ENCODE data around the gene FAR2. TPM values are rescaled to one million over a fixed set of nuclear protein-coding genes. Genes with fewer than 3 reads are reported as not detected.
A peak's percentile ranks its signal among the peaks of the same experiment; 100 is the strongest.
"Not testable (repeated sequence)": the region's sequence is repeated elsewhere in the genome, so short reads cannot be mapped to it uniquely, and the experiment has no call there.

FAR2 gene
- total RNA-seq, 1 donor, result 10.5 TPM

DNA sequence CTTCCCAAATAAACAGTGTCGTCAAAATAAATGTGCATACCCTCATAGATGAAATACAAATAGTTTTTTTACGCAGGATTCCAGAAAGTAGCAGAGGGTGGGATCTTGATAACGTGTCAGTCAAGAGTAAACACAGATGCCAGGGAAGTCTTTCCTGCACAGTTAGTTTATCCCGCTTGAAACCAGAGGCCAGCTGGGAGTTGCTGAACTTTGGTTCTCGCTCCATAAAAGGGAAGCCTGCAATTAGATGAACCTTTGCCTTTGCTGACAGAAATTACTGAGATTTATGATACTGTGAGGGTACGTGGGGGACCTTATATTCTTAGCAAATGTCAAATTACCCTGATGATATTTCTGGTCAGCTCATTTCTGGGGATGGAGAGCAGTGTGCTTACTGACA lies 18.9 kb downstream of the FAR2 start:
- Histone ChIP-seq H3K4me2 (ENCODE audit: insufficient read depth, low read length) (no peak overlapping the region), H4K20me1 (ENCODE audit: insufficient read depth, low read length) (no peaks in the 10 kb centered on the region), H3K4me1 (ENCODE audit: insufficient read depth, low read length) (peaks cover 3% of the 10 kb centered on the region), H2AFZ (ENCODE audit: low read length) (no peak overlapping the region), H3K9me3 (ENCODE audit: low read depth, low read length) (no peaks in the 10 kb centered on the region), H3K36me3 (ENCODE audit: insufficient read depth, low read length) (no peaks in the 10 kb centered on the region), H3K27me3 (ENCODE audit: insufficient read depth, low read length) (no peaks in the 10 kb centered on the region), H3K79me2 (ENCODE audit: insufficient read depth, low read length) (no peaks in the 10 kb centered on the region), H3K27ac (ENCODE audit: low read depth, low read length) (no peak overlapping the region), H3K4me3 (ENCODE audit: insufficient read depth, low read length) (no peak overlapping the region)
- TF ChIP-seq, protein P1, sequence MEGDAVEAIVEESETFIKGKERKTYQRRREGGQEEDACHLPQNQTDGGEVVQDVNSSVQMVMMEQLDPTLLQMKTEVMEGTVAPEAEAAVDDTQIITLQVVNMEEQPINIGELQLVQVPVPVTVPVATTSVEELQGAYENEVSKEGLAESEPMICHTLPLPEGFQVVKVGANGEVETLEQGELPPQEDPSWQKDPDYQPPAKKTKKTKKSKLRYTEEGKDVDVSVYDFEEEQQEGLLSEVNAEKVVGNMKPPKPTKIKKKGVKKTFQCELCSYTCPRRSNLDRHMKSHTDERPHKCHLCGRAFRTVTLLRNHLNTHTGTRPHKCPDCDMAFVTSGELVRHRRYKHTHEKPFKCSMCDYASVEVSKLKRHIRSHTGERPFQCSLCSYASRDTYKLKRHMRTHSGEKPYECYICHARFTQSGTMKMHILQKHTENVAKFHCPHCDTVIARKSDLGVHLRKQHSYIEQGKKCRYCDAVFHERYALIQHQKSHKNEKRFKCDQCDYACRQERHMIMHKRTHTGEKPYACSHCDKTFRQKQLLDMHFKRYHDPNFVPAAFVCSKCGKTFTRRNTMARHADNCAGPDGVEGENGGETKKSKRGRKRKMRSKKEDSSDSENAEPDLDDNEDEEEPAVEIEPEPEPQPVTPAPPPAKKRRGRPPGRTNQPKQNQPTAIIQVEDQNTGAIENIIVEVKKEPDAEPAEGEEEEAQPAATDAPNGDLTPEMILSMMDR (IDR thresholded peaks at IDR 0.05; ENCODE audit: extremely low read depth, low read depth, low read length), result no peak
- DNase-seq (ENCODE audit: insufficient read length, low spot score, missing footprints), result no peak

DNA sequence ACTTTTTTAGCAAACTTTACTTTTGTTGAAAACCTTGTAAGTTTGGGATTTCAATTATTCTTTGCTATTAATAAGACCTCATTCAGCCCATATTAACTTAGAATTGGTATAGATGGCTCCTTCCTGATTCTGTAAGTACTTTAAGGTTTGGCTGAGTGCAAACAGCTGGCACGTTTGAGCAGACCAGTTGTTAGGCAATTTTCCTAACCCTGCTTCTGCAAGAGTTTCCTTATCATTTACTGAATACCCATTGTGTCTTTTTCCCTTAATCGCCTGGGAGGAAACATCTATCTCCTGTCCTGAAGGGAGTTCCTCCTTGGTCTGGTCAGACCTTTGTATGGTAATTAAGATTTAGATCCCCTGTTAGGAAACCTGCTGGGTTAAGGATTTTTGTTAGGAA lies 20.9 kb downstream of the FAR2 start:
- not testable (repeated sequence) for H3K4me3 ChIP-seq (ENCODE audit: insufficient read depth, low read length); H3K36me3 ChIP-seq (ENCODE audit: insufficient read depth, low read length); H4K20me1 ChIP-seq (ENCODE audit: insufficient read depth, low read length); H3K4me1 ChIP-seq (ENCODE audit: insufficient read depth, low read length); H2AFZ ChIP-seq (ENCODE audit: low read length); H3K27me3 ChIP-seq (ENCODE audit: insufficient read depth, low read length); H3K27ac ChIP-seq (ENCODE audit: low read depth, low read length); H3K79me2 ChIP-seq (ENCODE audit: insufficient read depth, low read length); H3K4me2 ChIP-seq (ENCODE audit: insufficient read depth, low read length); H3K9me3 ChIP-seq (ENCODE audit: low read depth, low read length); DNase-seq (ENCODE audit: insufficient read length, low spot score, missing footprints)

DNA sequence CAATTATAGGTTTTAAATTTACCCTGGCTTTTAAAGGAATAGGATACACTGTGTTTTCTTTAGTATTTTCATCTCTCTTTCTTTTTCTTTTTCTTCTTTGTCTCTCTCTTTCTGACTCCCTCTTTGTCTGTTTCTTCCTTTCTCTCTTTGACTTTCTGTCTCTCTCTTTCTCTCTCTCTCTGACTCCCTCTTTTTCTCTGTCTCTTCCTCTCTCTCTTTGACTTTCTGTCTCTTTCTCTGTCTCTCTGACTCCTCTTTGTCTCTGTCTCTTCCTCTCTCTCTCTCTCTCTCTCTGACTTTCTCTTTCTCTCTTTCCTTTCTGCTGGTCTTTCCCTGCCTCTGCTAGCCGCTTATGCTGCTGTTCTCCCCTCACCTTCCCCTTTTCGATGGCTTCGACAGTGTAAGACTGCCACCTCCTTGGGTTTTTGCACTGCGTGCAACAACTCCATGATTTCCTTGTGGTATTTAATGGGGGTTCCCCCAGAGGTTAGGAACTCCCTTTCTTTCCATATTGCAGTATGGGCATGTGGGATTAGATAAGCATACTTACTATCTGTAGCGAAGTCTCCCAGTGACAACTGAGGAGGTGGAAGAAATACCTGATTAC lies 21.5 kb downstream of the FAR2 start:
- H3K9me3 ChIP-seq (ENCODE audit: low read depth, low read length); H4K20me1 ChIP-seq (ENCODE audit: insufficient read depth, low read length); H3K4me2 ChIP-seq (ENCODE audit: insufficient read depth, low read length); H3K4me1 ChIP-seq (ENCODE audit: insufficient read depth, low read length); H3K27me3 ChIP-seq (ENCODE audit: insufficient read depth, low read length); H2AFZ ChIP-seq (ENCODE audit: low read length); H3K4me3 ChIP-seq (ENCODE audit: insufficient read depth, low read length); DNase-seq (ENCODE audit: insufficient read length, low spot score, missing footprints); H3K36me3 ChIP-seq (ENCODE audit: insufficient read depth, low read length); H3K79me2 ChIP-seq (ENCODE audit: insufficient read depth, low read length); H3K27ac ChIP-seq (ENCODE audit: low read depth, low read length): not testable (repeated sequence)

DNA sequence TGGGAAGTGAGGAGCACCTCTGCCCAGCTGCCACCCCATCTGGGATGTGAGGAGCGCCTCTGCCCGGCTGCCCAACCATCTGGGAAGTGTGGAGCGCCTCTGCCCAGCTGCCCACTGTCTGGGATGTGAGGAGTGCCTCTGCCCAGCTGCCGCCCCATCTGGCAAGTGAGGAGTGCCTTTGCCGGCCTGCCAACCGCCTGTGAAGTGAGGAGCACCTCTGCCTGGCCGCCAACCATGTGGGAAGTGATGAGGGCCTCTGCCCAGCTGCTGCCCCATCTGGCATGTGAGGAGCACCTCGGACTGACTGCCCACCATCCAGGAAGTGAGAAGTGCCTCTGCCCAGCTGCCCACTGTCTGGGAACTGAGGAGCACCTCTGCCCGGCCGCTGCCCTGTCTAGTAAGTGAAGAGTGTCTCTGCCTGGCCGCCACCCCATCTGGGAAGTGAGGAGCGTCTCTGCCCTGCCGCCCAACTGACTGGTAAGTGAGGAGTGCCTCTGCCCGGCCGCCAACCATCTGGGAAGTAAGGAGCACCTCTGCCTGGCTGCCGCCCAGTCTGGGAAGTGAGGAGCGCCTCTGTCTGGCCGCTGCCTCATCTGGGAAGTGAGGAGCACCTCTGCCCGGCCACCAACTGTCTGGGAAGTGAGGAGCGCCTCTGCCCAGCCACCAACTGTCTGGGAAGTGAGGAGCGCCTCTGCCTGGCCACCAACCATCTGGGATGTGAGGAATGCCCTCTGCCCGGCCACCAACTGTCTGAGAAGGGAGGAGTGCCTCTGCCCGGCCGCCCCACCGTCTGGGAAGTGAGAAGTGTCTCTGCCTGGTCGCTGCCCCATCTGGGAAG lies 22.6 kb downstream of the FAR2 start:
- Histone ChIP-seq H3K27me3 (ENCODE audit: insufficient read depth, low read length) (no peaks in the 10 kb centered on the region), H3K4me3 (ENCODE audit: insufficient read depth, low read length) (no peak overlapping the region), H3K9me3 (ENCODE audit: low read depth, low read length) (no peaks in the 10 kb centered on the region), H3K4me2 (ENCODE audit: insufficient read depth, low read length) (no peak overlapping the region), H3K27ac (ENCODE audit: low read depth, low read length) (no peak overlapping the region), H3K36me3 (ENCODE audit: insufficient read depth, low read length) (no peaks in the 10 kb centered on the region), H4K20me1 (ENCODE audit: insufficient read depth, low read length) (no peaks in the 10 kb centered on the region), H3K79me2 (ENCODE audit: insufficient read depth, low read length) (no peaks in the 10 kb centered on the region), H2AFZ (ENCODE audit: low read length) (no peak overlapping the region), H3K4me1 (ENCODE audit: insufficient read depth, low read length) (no peaks in the 10 kb centered on the region)
- DNase-seq (ENCODE audit: insufficient read length, low spot score, missing footprints), result no peak
- TF ChIP-seq, protein P1 (IDR thresholded peaks at IDR 0.05; ENCODE audit: extremely low read depth, low read depth, low read length), result no peak

DNA sequence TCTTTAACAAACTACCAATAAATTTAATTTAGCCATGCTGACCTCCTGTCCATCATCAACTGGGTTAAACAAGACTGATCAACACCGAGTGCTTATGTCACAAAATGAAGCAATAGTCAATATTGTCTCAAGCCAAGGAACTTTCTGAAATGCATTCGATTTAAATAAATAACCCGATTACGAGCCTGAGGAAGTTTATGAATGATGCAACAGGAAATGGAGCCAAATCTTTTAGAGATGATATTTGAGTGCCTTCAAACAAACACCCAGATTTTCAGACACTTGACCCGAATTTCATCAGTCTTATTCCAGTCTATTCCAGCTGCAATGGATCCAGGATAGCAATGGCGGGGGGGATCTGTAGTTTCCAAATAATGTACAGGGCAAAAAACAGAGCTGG lies 27.9 kb downstream of the FAR2 start:
- DNase-seq (ENCODE audit: insufficient read length, low spot score, missing footprints), result no peak
- Histone ChIP-seq H3K9me3 (ENCODE audit: low read depth, low read length) (no peaks in the 10 kb centered on the region), H3K27ac (ENCODE audit: low read depth, low read length) (no peak overlapping the region), H3K79me2 (ENCODE audit: insufficient read depth, low read length) (no peaks in the 10 kb centered on the region), H3K27me3 (ENCODE audit: insufficient read depth, low read length) (no peaks in the 10 kb centered on the region), H3K36me3 (ENCODE audit: insufficient read depth, low read length) (no peaks in the 10 kb centered on the region), H3K4me3 (ENCODE audit: insufficient read depth, low read length) (no peak overlapping the region), H4K20me1 (ENCODE audit: insufficient read depth, low read length) (no peaks in the 10 kb centered on the region), H3K4me1 (ENCODE audit: insufficient read depth, low read length) (no peaks in the 10 kb centered on the region), H3K4me2 (ENCODE audit: insufficient read depth, low read length) (no peak overlapping the region), H2AFZ (ENCODE audit: low read length) (peak overlapping the region; percentile 17)
- TF ChIP-seq, protein P1 (IDR thresholded peaks at IDR 0.05; ENCODE audit: extremely low read depth, low read depth, low read length), result no peak

DNA sequence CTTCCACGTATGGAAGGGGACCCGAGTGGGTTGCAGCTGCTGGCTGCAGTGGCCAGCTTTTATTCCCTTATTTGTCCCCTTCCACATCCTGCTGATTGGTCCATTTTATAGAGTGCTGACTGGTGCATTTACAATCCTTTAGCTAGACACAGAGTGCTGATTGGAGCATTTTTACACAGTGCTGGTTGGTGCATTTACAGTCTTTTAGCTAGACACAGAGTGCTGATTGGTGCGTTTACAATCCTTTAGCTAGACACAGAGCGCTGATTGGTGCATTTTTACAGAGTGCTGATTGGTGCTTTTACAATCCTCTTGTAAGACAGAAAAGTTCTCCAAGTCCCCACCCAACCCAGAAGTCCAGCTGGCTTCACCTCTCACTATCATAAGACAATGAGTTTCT lies 33.2 kb downstream of the FAR2 start:
- not testable (repeated sequence) for H3K4me1 ChIP-seq (ENCODE audit: insufficient read depth, low read length); H3K36me3 ChIP-seq (ENCODE audit: insufficient read depth, low read length); DNase-seq (ENCODE audit: insufficient read length, low spot score, missing footprints); H4K20me1 ChIP-seq (ENCODE audit: insufficient read depth, low read length); H3K4me3 ChIP-seq (ENCODE audit: insufficient read depth, low read length); H3K4me2 ChIP-seq (ENCODE audit: insufficient read depth, low read length); H3K27ac ChIP-seq (ENCODE audit: low read depth, low read length); H3K9me3 ChIP-seq (ENCODE audit: low read depth, low read length); H3K27me3 ChIP-seq (ENCODE audit: insufficient read depth, low read length); H2AFZ ChIP-seq (ENCODE audit: low read length); H3K79me2 ChIP-seq (ENCODE audit: insufficient read depth, low read length)
